AG04450 (cell line): ENCODE results near the gene E2F7. TPM values are rescaled to one million over a fixed set of nuclear protein-coding genes. Genes with fewer than 3 reads are reported as not detected.

Experiments
- CTCF ChIA-PET: fragments of 300-600, 350-600 bp; formaldehyde crosslinking; extraction: SDS; loops from one replicate; lab custom pipeline; 2022; ENCODE audit warnings: antibody characterized with exemption, inconsistent platforms; lab: Charles Lee
- POLR2A ChIA-PET: fragments of 350-600 bp; formaldehyde crosslinking; extraction: SDS; loops from one replicate; lab custom pipeline; 2021; ENCODE audit warnings: antibody characterized with exemption, inconsistent platforms; lab: Yijun Ruan, JAX
- DNase-seq: peaks from one replicate; pipeline ENCODE4 v3.0.0-alpha.2; 2011; ENCODE audit warnings: low read depth, low spot score
- H3K27ac ChIP-seq: one replicate; pipeline ENCODE4 v1.5.1; 2012; ENCODE audit warnings: low read depth, low read length, control low read depth
- H3K27me3 ChIP-seq: one replicate; pipeline ENCODE4 v1.6.0; 2012; ENCODE audit warnings: low read length; ENCODE audit not compliant: control insufficient read depth, insufficient read depth
- H3K4me3 ChIP-seq: 2 replicates; pipeline ENCODE4 v1.5.1; 2011; ENCODE audit warnings: mild to moderate bottlenecking, low read depth, low read length, control low read depth
- H3K9me3 ChIP-seq: 2 replicates; pipeline ENCODE4 v1.5.1; 2012; ENCODE audit warnings: low read length; ENCODE audit not compliant: control insufficient read depth, insufficient read depth
- polyA plus RNA-seq: library from polyadenylated mRNA; depleted of rRNA; stranded (reverse); fragments of >200 nt; gene quantifications from 2 replicates; pipeline ENCODE4 v1.2.3, GENCODE V29; 2011
- TF ChIP-seq, protein P1 (sequence below): IDR thresholded peaks from 2 replicates; pipeline ENCODE4 v1.5.1; 2011; ENCODE audit warnings: low read depth, low read length, control low read depth, inconsistent platforms

The E2F7 gene
- polyA plus RNA-seq, 1 experiment, result 5.2 TPM

GRCh38 chr12:77042833-77043232 lies 22.5 kb downstream of the E2F7 start:
- TF ChIP-seq, protein P1, sequence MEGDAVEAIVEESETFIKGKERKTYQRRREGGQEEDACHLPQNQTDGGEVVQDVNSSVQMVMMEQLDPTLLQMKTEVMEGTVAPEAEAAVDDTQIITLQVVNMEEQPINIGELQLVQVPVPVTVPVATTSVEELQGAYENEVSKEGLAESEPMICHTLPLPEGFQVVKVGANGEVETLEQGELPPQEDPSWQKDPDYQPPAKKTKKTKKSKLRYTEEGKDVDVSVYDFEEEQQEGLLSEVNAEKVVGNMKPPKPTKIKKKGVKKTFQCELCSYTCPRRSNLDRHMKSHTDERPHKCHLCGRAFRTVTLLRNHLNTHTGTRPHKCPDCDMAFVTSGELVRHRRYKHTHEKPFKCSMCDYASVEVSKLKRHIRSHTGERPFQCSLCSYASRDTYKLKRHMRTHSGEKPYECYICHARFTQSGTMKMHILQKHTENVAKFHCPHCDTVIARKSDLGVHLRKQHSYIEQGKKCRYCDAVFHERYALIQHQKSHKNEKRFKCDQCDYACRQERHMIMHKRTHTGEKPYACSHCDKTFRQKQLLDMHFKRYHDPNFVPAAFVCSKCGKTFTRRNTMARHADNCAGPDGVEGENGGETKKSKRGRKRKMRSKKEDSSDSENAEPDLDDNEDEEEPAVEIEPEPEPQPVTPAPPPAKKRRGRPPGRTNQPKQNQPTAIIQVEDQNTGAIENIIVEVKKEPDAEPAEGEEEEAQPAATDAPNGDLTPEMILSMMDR, result no peak
- H3K27ac ChIP-seq, result no peak overlapping the region
- H3K9me3 ChIP-seq, result no peaks in the 10 kb centered on the region
- ChIA-PET CTCF (interaction anchor here (2.4 kb wide), 1 partner anchor 32 kb away, joined by 10 read pairs; no protein-coding TSS in a partner anchor), POLR2A (no interaction called here)
- no peak for DNase-seq
- H3K4me3 ChIP-seq, result no peak overlapping the region
- no peaks in the 10 kb centered on the region for H3K27me3 ChIP-seq

- Histone ChIP-seq H3K4me3 (no peak overlapping the region), H3K9me3 (no peaks in the 10 kb centered on the region), H3K27ac (no peak overlapping the region), H3K27me3 (no peaks in the 10 kb centered on the region)
- POLR2A ChIA-PET, result no interaction called here
- DNase-seq, result no peak
- TF ChIP-seq, protein P1, result no peak
- CTCF ChIA-PET, result interaction anchor here (1.9 to 3.0 kb wide), 2 partner anchors 10 to 29 kb away, joined by 15 to 17 read pairs; no protein-coding TSS in a partner anchor
Measured at GRCh38 chr12:77040231-77040630, 25.1 kb downstream of the E2F7 start.

DNA sequence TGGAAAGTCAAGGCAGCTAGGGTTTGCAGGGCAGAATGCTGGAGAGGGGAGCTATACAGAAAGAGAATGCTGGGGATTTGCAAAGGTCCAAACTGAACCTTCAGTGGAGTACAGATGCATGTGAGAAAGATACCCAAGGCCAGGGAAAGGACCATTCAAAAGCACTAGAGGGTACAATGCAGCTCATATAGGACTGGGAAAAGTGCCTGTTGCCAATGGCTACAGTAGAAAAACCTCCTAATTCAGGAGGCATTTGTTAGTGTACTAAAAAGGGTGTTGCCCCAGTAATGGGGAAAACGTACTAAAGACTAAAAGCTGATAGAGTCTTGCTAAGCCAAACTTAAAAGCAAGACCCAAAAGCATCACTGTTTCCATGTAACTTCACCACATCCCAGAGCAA lies 30.1 kb downstream of the E2F7 start:
- POLR2A ChIA-PET, result no interaction called here
- DNase-seq, result no peak
- TF ChIP-seq, protein P1, result no peak
- no peaks in the 10 kb centered on the region for H3K27me3 ChIP-seq
- CTCF ChIA-PET, result interaction anchor here (0.6 to 4.5 kb wide), 3 partner anchors 13 to 24 kb away, joined by 4 to 40 read pairs (median 8); no protein-coding TSS in a partner anchor
- no peak overlapping the region for H3K4me3 ChIP-seq
- H3K9me3 ChIP-seq, result no peaks in the 10 kb centered on the region
- no peak overlapping the region for H3K27ac ChIP-seq

- POLR2A ChIA-PET, result no interaction called here
- CTCF ChIA-PET, result interaction anchor here (1.4 to 4.5 kb wide), 4 partner anchors 15 to 652 kb away, joined by 3 to 40 read pairs (median 11); no protein-coding TSS in a partner anchor
- H3K27ac ChIP-seq, result no peak overlapping the region
- H3K27me3 ChIP-seq, result no peaks in the 10 kb centered on the region
- TF ChIP-seq, protein P1, result no peak
- H3K9me3 ChIP-seq, result no peaks in the 10 kb centered on the region
- DNase-seq, result no peak
- no peak overlapping the region for H3K4me3 ChIP-seq
Measured at GRCh38 chr12:77033658-77034536, 31.5 kb downstream of the E2F7 start.

DNA sequence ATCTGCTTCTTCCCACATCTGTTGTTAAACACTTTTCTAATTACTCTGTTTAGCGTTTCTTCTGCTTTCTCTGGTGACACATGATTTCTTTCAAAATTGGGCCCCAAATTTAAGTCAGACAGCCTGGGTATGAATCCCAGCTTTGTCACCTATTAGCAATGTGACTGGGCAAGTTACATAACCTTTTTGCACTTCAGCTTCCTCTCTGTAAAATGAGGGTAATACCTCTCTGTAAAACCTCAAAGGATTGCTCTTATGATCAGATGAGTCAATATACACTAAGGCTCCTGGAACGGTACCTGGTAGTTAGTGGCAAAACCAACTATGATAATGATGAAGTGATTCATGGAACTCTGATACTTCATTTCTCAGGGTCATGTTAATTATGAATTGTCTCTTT lies 33.0 kb downstream of the E2F7 start:
- no peak for DNase-seq
- TF ChIP-seq, protein P1, result no peak
- Histone ChIP-seq H3K27me3 (no peaks in the 10 kb centered on the region), H3K27ac (peak overlapping the region; percentile 47), H3K9me3 (no peaks in the 10 kb centered on the region), H3K4me3 (no peak overlapping the region)
- ChIA-PET POLR2A (no interaction called here), CTCF (interaction anchor here (1.0 to 4.5 kb wide), 4 partner anchors 15 to 653 kb away, joined by 3 to 40 read pairs (median 8); no protein-coding TSS in a partner anchor)
